ENCODE data around the gene RARG.

RARG gene

GRCh38 chr12:53231921-53232645 lies at the start of gene RARG:
Gene RARG, minus strand, starts transcription at chr12:53232209. Its CDS starts 4,664 bp downstream, at chr12:53227545.
- Histone ChIP-seq H3K27ac (ENCODE audit: low read depth, low read length) (peak within 1 kb of the TSS; percentile 39), H3K9me3 (ENCODE audit: control insufficient read depth in 1 of 2, low read length in 2 of 2) (no peaks in the 10 kb centered on the region), H3K36me3 (ENCODE audit: control insufficient read depth in 1 of 2, insufficient read depth in 2 of 2, low read length in 2 of 2) (no peaks in the 10 kb centered on the region), H3K4me1 (ENCODE audit: control insufficient read depth in 1 of 2, insufficient read depth in 2 of 2, low read length in 2 of 2) (peaks cover 28 to 30% of the 10 kb centered on the region in 2 donors), H3K4me3 (ENCODE audit: low read depth in 1 of 2, low read length in 2 of 2) (peak within 1 kb of the TSS; percentile 63 to 65), H3K9ac (ENCODE audit: low read depth in 1 of 2, low read length in 2 of 2) (peak within 1 kb of the TSS in 1 of 2 donors; percentile 51), H3K27me3 (ENCODE audit: control insufficient read depth in 1 of 2, insufficient read depth in 2 of 2, low read length in 2 of 2) (peaks cover 6 to 7% of the 10 kb centered on the region in 2 donors)

DNA sequence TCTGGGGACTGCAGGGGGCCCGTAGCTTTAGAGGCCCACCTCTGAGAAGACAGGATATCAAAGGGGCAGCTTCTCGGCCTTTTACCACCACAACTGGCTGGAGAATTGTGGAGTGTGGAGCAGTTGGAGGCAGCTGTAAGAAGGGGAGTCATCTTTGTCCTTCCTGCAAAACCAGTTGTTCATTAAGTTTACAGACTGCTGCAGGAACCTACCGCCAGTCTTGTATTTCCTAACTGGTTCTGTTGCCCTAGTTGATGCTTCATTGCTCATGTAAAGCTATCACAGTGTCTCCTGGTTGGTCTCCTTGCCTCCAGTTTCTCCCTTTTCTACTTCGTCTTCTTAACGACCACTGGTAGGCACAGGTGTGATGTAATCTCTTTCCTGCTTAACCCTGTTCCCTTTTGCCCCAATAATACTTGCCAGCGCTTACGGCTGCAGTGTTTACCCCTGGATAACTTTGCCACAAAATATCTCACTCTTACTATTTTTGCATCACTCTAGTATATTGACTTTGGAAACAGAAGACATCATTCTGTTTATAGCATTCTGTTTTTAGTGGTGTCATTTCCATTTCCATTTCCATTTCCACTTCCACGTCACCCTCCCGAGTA lies 48.0 kb upstream of the RARG start:
- Histone ChIP-seq H3K4me1 (ENCODE audit: control insufficient read depth in 1 of 2, insufficient read depth in 2 of 2, low read length in 2 of 2) (no peaks in the 10 kb centered on the region), H3K4me3 (ENCODE audit: low read depth in 1 of 2, low read length in 2 of 2) (peak overlapping the region; percentile 44 to 48), H3K36me3 (ENCODE audit: control insufficient read depth in 1 of 2, insufficient read depth in 2 of 2, low read length in 2 of 2) (peaks cover 9 to 26% of the 10 kb centered on the region in 2 donors), H3K27ac (ENCODE audit: low read depth, low read length) (no peak overlapping the region), H3K9ac (ENCODE audit: low read depth in 1 of 2, low read length in 2 of 2) (no peak overlapping the region), H3K9me3 (ENCODE audit: control insufficient read depth in 1 of 2, low read length in 2 of 2) (no peaks in the 10 kb centered on the region), H3K27me3 (ENCODE audit: control insufficient read depth in 1 of 2, insufficient read depth in 2 of 2, low read length in 2 of 2) (no peaks in the 10 kb centered on the region)

DNA sequence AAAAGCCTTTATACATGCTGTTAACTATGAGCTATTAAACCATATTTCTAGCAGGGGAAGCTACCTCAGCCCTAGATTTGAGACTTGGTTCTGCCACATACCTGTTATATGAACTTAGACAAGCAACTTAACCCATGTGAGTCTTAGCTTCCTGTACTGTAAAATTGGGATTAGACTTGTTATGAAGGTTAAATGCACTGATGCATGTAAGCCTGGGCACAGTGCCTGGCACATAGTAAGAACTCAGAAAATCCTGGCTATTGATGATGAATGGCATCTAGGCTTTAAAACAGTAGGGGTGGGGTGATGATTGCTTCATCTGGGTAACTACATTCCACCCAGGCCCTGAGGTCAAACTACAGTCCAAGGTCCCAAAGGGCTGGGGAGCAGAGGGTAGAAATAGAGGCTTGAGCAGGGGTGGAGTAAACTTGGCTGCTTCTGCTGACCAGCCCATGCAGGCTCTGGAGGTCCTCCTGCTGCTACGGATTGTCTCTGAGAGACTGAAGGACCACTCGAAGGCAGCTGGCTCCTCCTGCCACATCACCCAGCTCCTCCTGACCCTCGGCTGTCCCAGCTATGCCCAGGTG lies 47.4 kb upstream of the RARG start:
- no peaks in the 10 kb centered on the region for H3K27me3 ChIP-seq (ENCODE audit: control insufficient read depth in 1 of 2, insufficient read depth in 2 of 2, low read length in 2 of 2)
- peaks cover 9 to 26% of the 10 kb centered on the region in 2 donors for H3K36me3 ChIP-seq (ENCODE audit: control insufficient read depth in 1 of 2, insufficient read depth in 2 of 2, low read length in 2 of 2)
- no peaks in the 10 kb centered on the region for H3K9me3 ChIP-seq (ENCODE audit: control insufficient read depth in 1 of 2, low read length in 2 of 2)
- no peaks in the 10 kb centered on the region for H3K4me1 ChIP-seq (ENCODE audit: control insufficient read depth in 1 of 2, insufficient read depth in 2 of 2, low read length in 2 of 2)
- H3K9ac ChIP-seq (ENCODE audit: low read depth in 1 of 2, low read length in 2 of 2): no peak overlapping the region
- peak overlapping the region; percentile 44 to 48 for H3K4me3 ChIP-seq (ENCODE audit: low read depth in 1 of 2, low read length in 2 of 2)
- no peak overlapping the region for H3K27ac ChIP-seq (ENCODE audit: low read depth, low read length)

GRCh38 chr12:53277981-53278380 lies 46.0 kb upstream of the RARG start:
- no peak overlapping the region for H3K9ac ChIP-seq (ENCODE audit: low read depth in 1 of 2, low read length in 2 of 2)
- peaks cover 2 to 16% of the 10 kb centered on the region in 2 donors for H3K36me3 ChIP-seq (ENCODE audit: control insufficient read depth in 1 of 2, insufficient read depth in 2 of 2, low read length in 2 of 2)
- no peaks in the 10 kb centered on the region for H3K9me3 ChIP-seq (ENCODE audit: control insufficient read depth in 1 of 2, low read length in 2 of 2)
- no peaks in the 10 kb centered on the region for H3K27me3 ChIP-seq (ENCODE audit: control insufficient read depth in 1 of 2, insufficient read depth in 2 of 2, low read length in 2 of 2)
- no peak overlapping the region for H3K4me3 ChIP-seq (ENCODE audit: low read depth in 1 of 2, low read length in 2 of 2)
- no peaks in the 10 kb centered on the region for H3K4me1 ChIP-seq (ENCODE audit: control insufficient read depth in 1 of 2, insufficient read depth in 2 of 2, low read length in 2 of 2)
- no peak overlapping the region for H3K27ac ChIP-seq (ENCODE audit: low read depth, low read length)

- Histone ChIP-seq H3K27me3 (ENCODE audit: control insufficient read depth in 1 of 2, insufficient read depth in 2 of 2, low read length in 2 of 2) (no peaks in the 10 kb centered on the region), H3K9me3 (ENCODE audit: control insufficient read depth in 1 of 2, low read length in 2 of 2) (no peaks in the 10 kb centered on the region), H3K4me1 (ENCODE audit: control insufficient read depth in 1 of 2, insufficient read depth in 2 of 2, low read length in 2 of 2) (no peaks in the 10 kb centered on the region), H3K4me3 (ENCODE audit: low read depth in 1 of 2, low read length in 2 of 2) (no peak overlapping the region), H3K36me3 (ENCODE audit: control insufficient read depth in 1 of 2, insufficient read depth in 2 of 2, low read length in 2 of 2) (peaks cover 2 to 5% of the 10 kb centered on the region in 2 donors), H3K27ac (ENCODE audit: low read depth, low read length) (no peak overlapping the region), H3K9ac (ENCODE audit: low read depth in 1 of 2, low read length in 2 of 2) (no peak overlapping the region)
Measured at GRCh38 chr12:53276511-53276910, 44.5 kb upstream of the RARG start.

- Histone ChIP-seq H3K4me3 (ENCODE audit: low read depth in 1 of 2, low read length in 2 of 2) (no peak overlapping the region), H3K9ac (ENCODE audit: low read depth in 1 of 2, low read length in 2 of 2) (no peak overlapping the region), H3K4me1 (ENCODE audit: control insufficient read depth in 1 of 2, insufficient read depth in 2 of 2, low read length in 2 of 2) (no peaks in the 10 kb centered on the region), H3K27me3 (ENCODE audit: control insufficient read depth in 1 of 2, insufficient read depth in 2 of 2, low read length in 2 of 2) (no peaks in the 10 kb centered on the region), H3K27ac (ENCODE audit: low read depth, low read length) (no peak overlapping the region), H3K9me3 (ENCODE audit: control insufficient read depth in 1 of 2, low read length in 2 of 2) (no peaks in the 10 kb centered on the region), H3K36me3 (ENCODE audit: control insufficient read depth in 1 of 2, insufficient read depth in 2 of 2, low read length in 2 of 2) (peaks cover 0 to 2% of the 10 kb centered on the region in 2 donors)
Measured at GRCh38 chr12:53274445-53274844, 42.4 kb upstream of the RARG start.

GRCh38 chr12:53268630-53269562 lies 36.9 kb upstream of the RARG start:
- peak overlapping the region; percentile 37 to 40 for H3K9ac ChIP-seq (ENCODE audit: low read depth in 1 of 2, low read length in 2 of 2)
- H3K27me3 ChIP-seq (ENCODE audit: control insufficient read depth in 1 of 2, insufficient read depth in 2 of 2, low read length in 2 of 2): no peaks in the 10 kb centered on the region
- H3K4me3 ChIP-seq (ENCODE audit: low read depth in 1 of 2, low read length in 2 of 2): peak overlapping the region; percentile 76 to 85
- H3K9me3 ChIP-seq (ENCODE audit: control insufficient read depth in 1 of 2, low read length in 2 of 2): no peaks in the 10 kb centered on the region
- H3K4me1 ChIP-seq (ENCODE audit: control insufficient read depth in 1 of 2, insufficient read depth in 2 of 2, low read length in 2 of 2): peaks cover 6 to 8% of the 10 kb centered on the region in 2 donors
- no peaks in the 10 kb centered on the region for H3K36me3 ChIP-seq (ENCODE audit: control insufficient read depth in 1 of 2, insufficient read depth in 2 of 2, low read length in 2 of 2)
- H3K27ac ChIP-seq (ENCODE audit: low read depth, low read length): no peak overlapping the region

DNA sequence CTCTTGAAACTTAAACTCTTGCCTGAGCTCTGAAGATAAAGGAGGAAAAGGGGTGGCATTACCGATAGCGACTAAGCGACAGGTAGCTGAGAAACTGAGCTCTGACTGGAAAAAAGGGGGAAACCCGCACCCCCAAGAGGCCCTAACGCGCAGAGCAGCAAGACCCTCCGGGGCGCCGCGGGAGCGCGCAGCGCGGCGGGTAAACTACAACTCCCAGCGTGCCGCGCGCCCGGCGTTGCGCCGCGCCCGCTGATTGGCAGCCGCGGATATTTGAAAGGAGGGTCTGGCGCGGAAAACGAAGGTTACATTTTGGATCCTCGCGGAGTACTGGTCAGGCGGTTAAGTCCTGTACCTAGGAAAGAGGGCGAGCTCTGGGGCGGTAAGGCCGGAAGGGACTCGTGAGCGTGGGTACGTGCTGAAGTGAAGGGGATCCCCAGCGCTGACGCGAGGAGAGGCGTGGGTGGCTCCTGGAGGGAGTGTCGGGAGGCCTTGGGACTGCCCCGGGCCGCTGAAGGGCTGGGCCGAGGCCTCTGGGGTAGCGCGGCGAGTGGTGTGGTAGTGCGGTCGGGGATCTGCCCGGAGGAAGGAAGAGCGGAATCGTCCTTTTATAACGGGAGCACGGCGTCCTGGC lies 36.1 kb upstream of the RARG start, which contains the start of gene ESPL1:
TSS of gene ESPL1 (plus strand) at position 301 of the 631 bp plus-strand sequence. CDS start 468 bp downstream, outside the sequence.
- Histone ChIP-seq H3K9me3 (ENCODE audit: control insufficient read depth in 1 of 2, low read length in 2 of 2) (no peaks in the 10 kb centered on the region), H3K4me1 (ENCODE audit: control insufficient read depth in 1 of 2, insufficient read depth in 2 of 2, low read length in 2 of 2) (peaks cover 6 to 8% of the 10 kb centered on the region in 2 donors), H3K9ac (ENCODE audit: low read depth in 1 of 2, low read length in 2 of 2) (peak within 1 kb of the TSS; percentile 37 to 77), H3K36me3 (ENCODE audit: control insufficient read depth in 1 of 2, insufficient read depth in 2 of 2, low read length in 2 of 2) (no peaks in the 10 kb centered on the region), H3K4me3 (ENCODE audit: low read depth in 1 of 2, low read length in 2 of 2) (peak within 1 kb of the TSS; percentile 76 to 85), H3K27me3 (ENCODE audit: control insufficient read depth in 1 of 2, insufficient read depth in 2 of 2, low read length in 2 of 2) (no peaks in the 10 kb centered on the region), H3K27ac (ENCODE audit: low read depth, low read length) (no peak within 1 kb of the TSS)

GRCh38 chr12:53267306-53267998 lies 35.4 kb upstream of the RARG start:
- H3K9me3 ChIP-seq (ENCODE audit: control insufficient read depth in 1 of 2, low read length in 2 of 2): no peaks in the 10 kb centered on the region
- no peaks in the 10 kb centered on the region for H3K27me3 ChIP-seq (ENCODE audit: control insufficient read depth in 1 of 2, insufficient read depth in 2 of 2, low read length in 2 of 2)
- peak overlapping the region; percentile 37 to 77 for H3K9ac ChIP-seq (ENCODE audit: low read depth in 1 of 2, low read length in 2 of 2)
- peaks cover 6 to 8% of the 10 kb centered on the region in 2 donors for H3K4me1 ChIP-seq (ENCODE audit: control insufficient read depth in 1 of 2, insufficient read depth in 2 of 2, low read length in 2 of 2)
- no peaks in the 10 kb centered on the region for H3K36me3 ChIP-seq (ENCODE audit: control insufficient read depth in 1 of 2, insufficient read depth in 2 of 2, low read length in 2 of 2)
- no peak overlapping the region for H3K27ac ChIP-seq (ENCODE audit: low read depth, low read length)
- H3K4me3 ChIP-seq (ENCODE audit: low read depth in 1 of 2, low read length in 2 of 2): peak overlapping the region; percentile 76 to 85
